ENCODE measurements around the gene CYP20A1.
"Not testable (repeated sequence)": the region's sequence is repeated elsewhere in the genome, so short reads cannot be mapped to it uniquely, and the experiment has no call there.

CYP20A1 gene

GRCh38 chr2:203280428-203281064 lies 41.7 kb downstream of the CYP20A1 start:
- in situ Hi-C loops (cut with MboI; ENCODE audit: low sequenced_read_pairs): no loop called here

DNA sequence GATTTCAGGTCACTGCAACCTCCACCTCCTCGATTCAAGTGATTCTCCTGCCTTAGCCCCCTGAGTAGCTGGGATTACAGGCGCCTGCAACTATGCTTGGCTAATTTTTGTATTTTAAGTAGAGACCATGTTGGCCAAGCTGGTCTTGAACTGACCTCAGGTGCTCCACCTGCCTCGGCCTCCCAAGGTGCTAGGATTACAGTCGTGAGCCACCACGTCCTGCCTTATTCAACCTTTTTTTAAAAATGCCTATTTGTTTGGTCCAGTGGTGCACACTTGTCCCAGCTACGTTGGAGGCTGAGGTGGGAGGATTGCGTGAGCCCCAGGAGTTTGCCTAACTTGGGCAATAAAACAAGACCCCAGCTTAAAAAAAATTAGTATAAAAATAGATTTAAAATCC lies 43.3 kb downstream of the CYP20A1 start:
- in situ Hi-C loops (cut with MboI; ENCODE audit: low sequenced_read_pairs): no loop called here

GRCh38 chr2:203286532-203286931 lies 47.7 kb downstream of the CYP20A1 start:
- in situ Hi-C loops (cut with MboI; ENCODE audit: low sequenced_read_pairs): no loop called here

DNA sequence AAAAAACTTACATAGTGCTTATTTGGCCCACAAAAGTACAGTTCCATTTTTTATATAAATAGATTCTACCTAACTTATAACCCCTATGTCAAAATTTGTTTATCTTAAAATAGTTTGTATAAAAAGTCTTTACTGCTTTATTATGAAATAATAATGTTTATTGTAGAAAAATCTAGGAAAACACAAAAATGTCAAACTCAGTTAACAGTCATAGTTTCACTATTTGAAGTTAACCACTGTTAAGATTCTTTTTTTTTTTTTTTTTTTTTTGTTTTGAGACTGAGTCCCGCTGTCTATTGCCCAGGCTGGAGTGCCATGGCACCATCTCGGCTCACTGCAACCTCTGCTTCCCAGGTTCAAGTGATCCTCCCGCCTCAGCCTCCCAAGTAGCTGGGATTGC lies 62.8 kb downstream of the CYP20A1 start:
- in situ Hi-C loops (cut with MboI; ENCODE audit: low sequenced_read_pairs): no loop called here

GRCh38 chr2:203302586-203302985 lies 63.8 kb downstream of the CYP20A1 start:
- in situ Hi-C loops (cut with MboI; ENCODE audit: low sequenced_read_pairs): not testable (repeated sequence)

DNA sequence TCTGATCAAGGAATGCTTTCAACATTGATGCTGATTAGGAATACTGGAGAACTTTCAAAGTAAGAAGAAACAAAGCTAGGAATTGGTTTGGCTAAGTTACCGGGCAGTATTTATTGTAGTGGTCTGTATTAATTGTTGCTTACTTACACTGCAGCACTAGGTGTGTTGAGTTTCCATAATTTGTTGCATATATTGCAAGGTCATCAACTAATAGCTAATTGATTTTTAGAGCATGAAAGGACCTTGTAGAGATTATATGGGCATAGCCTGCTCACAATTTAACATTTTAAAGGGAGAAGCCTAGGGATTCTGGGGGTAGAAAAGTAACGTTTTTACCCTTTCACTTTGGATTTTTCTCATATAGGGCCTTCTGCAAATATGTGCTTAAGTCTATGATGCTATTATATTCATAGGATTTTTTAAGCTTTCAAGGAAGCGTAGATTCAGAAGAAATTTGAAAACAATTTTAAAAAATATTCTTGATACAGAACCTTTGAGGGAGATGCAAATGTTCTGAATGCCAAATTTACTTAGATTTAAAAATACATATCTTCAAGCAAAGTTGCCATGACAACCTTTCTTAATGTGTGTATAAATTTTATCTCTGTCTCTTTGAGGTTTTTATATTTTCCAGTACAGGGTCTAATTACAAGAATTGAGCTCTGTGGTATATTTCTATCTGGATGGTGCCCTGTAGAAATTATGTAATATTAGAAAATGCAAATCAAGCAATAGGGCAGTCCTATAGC lies 72.0 kb downstream of the CYP20A1 start:
- in situ Hi-C loops (cut with MboI; ENCODE audit: low sequenced_read_pairs): no loop called here

- in situ Hi-C loops (cut with MboI; ENCODE audit: low sequenced_read_pairs): no loop called here
Observed at GRCh38 chr2:203326356-203326755, 87.5 kb downstream of the CYP20A1 start.

- in situ Hi-C loops (cut with MboI; ENCODE audit: low sequenced_read_pairs): no loop called here
Observed at GRCh38 chr2:203327582-203327900, 88.7 kb downstream of the CYP20A1 start.

GRCh38 chr2:203327901-203328759 lies 89.3 kb downstream of the CYP20A1 start, which contains the start of gene ABI2:
Gene ABI2 (plus strand): TSS chr2:203328394. CDS start chr2:203328515, 121 bp downstream.
- in situ Hi-C loops (cut with MboI; ENCODE audit: low sequenced_read_pairs): no loop called here

GRCh38 chr2:203328760-203329540 lies 90.1 kb downstream of the CYP20A1 start:
- in situ Hi-C loops (cut with MboI; ENCODE audit: low sequenced_read_pairs): no loop called here

DNA sequence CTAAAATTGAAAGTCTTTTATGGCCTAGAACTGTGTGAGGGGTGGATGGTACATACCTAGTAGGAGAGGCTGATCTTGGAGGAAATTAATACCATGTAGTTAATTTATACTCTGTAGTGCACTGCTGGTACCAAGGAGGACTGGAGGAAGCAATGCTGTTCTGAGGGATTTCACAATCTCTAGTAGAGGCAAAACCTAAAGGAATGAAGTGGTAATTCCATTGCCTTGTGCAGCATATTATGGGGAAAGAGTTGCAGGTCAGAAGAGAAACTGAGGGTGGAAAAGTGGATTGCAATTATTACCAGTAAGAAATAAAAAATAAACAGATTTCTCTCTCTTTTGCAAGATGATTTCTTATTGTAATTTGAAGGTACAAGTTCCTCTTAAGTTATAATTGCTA lies 91.6 kb downstream of the CYP20A1 start:
- in situ Hi-C loops (cut with MboI; ENCODE audit: low sequenced_read_pairs): no loop called here

GRCh38 chr2:203338322-203338721 lies 99.5 kb downstream of the CYP20A1 start:
- in situ Hi-C loops (cut with MboI; ENCODE audit: low sequenced_read_pairs): no loop called here

DNA sequence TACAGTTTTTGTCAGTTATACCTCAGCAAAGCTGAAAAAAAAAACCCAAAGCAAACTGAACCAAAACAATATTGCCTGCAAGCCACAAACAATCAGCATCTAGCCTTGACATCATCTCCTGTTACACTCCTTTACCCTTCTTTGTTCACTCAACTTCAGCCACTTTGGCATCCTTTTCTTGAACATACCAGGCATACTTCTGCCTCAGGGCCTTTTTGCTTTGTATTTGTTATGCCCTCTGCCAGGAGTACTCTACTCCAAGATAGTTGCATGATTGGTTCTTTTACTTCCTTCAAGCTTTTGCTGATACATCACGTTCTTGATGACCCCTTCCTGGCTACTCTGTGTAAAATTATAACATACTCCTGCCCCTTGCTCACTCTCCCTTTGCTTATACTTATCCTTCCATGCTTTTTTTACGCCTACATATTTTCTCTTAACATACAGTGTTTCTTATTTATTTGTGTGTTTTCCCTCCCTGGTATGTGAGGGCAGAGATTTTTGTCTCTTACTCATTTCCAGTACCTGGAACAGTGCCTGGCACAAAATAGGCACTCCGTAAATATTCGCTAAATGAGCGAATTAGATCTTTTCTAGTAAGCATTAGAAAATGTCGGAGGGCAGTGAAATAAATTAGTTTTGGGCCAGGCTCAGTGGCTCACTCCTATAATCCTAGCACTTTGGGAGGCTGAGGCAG lies 102.1 kb downstream of the CYP20A1 start:
- in situ Hi-C loops (cut with MboI; ENCODE audit: low sequenced_read_pairs): no loop called here

- in situ Hi-C loops (cut with MboI; ENCODE audit: low sequenced_read_pairs): no loop called here
Observed at GRCh38 chr2:203341741-203342310, 103.0 kb downstream of the CYP20A1 start.

- in situ Hi-C loops (cut with MboI; ENCODE audit: low sequenced_read_pairs): not testable (repeated sequence)
Observed at GRCh38 chr2:203342374-203342773, 103.6 kb downstream of the CYP20A1 start.

- in situ Hi-C loops (cut with MboI; ENCODE audit: low sequenced_read_pairs): no loop called here
Observed at GRCh38 chr2:203344667-203345066, 105.8 kb downstream of the CYP20A1 start.

DNA sequence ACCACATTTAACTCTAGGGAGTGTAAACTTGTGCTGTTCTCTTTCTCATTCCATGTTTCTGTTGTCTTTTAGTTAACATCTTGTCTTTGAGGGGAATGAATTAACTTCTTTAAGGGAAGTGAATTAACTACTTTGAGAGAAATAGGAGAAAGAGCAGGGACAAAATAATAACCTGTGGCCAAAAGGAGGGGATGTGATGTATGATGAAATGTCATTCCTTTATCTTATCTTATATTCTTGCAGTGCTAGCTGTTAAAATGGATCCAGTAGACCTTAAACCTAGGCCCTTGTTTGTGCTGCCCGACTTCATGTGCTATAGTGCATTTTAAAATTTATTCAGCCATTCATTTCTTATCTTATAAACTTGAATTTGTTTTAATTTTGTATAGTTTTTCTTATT lies 107.8 kb downstream of the CYP20A1 start:
- in situ Hi-C loops (cut with MboI; ENCODE audit: low sequenced_read_pairs): no loop called here

DNA sequence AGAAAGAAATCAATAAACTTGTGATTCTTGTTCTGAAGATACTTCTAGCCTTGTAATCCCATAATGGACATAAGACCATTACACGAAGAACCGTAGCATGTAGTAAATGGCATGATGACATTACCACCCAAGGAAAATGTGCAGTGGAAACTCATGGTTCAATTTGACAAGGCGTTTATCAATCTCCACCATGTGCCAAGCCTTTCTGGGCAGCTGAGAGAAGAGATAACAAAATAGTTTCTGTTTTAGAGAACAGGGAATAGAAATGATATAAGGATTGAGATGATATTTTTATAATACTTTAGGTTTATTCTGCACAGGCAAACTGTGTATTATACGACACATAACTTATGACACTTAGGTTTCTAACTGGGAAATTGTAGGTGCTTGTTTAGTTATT lies 108.6 kb downstream of the CYP20A1 start:
- in situ Hi-C loops (cut with MboI; ENCODE audit: low sequenced_read_pairs): no loop called here

- in situ Hi-C loops (cut with MboI; ENCODE audit: low sequenced_read_pairs): no loop called here
Observed at GRCh38 chr2:203352604-203353255, 113.9 kb downstream of the CYP20A1 start.
